GM12892 (cell line): Measurements from ENCODE around the gene EIF2B1.

Experiments used
- POLR2AphosphoS5 ChIP-seq: IDR thresholded peaks from 2 replicates; pipeline ENCODE4 v1.6.1; 2011; ENCODE audit warnings: low read depth, low read length, control low read depth
- TAF1 ChIP-seq: IDR thresholded peaks from 2 replicates; pipeline ENCODE4 v1.6.1; 2011; ENCODE audit warnings: low read depth, mild to moderate bottlenecking, control low read depth, low read length, borderline replicate concordance

- no peak for TF ChIP-seq TAF1
- no peak for TF ChIP-seq POLR2AphosphoS5
Measured at GRCh38 chr12:123667771-123668170, 34.3 kb upstream of the EIF2B1 start.
